ENCODE data around the gene LAMA2. TPM values are rescaled to one million over a fixed set of nuclear protein-coding genes. Genes with fewer than 3 reads are reported as not detected.

LAMA2 gene
- total and polyA plus RNA-seq, 5 donors = 28.7 to 176 (median 134) TPM

DNA sequence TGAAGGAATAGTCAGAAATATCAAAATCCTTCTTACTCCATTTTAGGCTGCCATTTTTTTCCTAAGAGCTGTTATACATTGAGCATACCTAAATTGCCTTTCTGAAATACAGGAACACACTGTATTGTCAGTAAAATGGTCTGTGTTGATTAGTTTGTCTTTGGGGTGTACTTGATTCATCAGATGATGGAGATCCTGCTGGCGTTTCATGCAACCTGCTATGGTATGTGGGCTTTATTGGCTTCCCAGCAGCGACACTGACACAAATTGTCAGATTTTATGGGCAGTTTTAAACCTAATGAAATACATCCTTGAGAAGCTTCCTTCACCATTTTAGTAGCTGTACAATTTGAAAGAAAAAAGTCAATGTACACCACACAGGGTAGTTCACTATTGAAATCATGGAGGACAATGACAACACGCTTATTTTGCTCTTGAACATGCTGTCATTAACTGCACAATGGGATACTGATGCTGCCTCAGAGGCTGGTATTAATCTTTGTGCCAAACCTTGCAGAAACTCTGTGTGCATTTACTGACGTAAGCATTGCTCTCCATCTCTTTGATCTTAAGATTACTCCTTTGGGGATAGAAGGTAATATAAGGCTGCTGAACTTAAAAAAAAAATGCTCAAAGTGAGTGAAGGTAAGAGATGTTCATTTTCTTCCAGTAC, 124.9 kb downstream of the LAMA2 start:
- Histone ChIP-seq H3K27ac (ENCODE audit: low read length) (no peak overlapping the region), H3K4me3 (ENCODE audit: low read length) (no peak overlapping the region), H3K9me3 (ENCODE audit: control insufficient read depth, low read length) (no peaks in the 10 kb centered on the region), H3K4me1 (ENCODE audit: control insufficient read depth, insufficient read depth, low read length) (peaks cover 8% of the 10 kb centered on the region), H3K27me3 (ENCODE audit: control insufficient read depth, insufficient read depth) (no peaks in the 10 kb centered on the region)
- intact Hi-C loops (cut with DNase I) = no loop called here
- peak in 1 of 3 donors; percentile 18 for DNase-seq
- no peak for ATAC-seq
- 84% methylated on average over 4 of the region's 4 CpGs for WGBS

GRCh38 chr6:129008591-129008990, 125.7 kb downstream of the LAMA2 start:
- intact Hi-C loops (cut with DNase I) = no loop called here
- no peak overlapping the region for H3K4me3 ChIP-seq (ENCODE audit: low read length)
- no peaks in the 10 kb centered on the region for H3K9me3 ChIP-seq (ENCODE audit: control insufficient read depth, low read length)
- H3K27me3 ChIP-seq (ENCODE audit: control insufficient read depth, insufficient read depth) = no peaks in the 10 kb centered on the region
- ATAC-seq (no peak), DNase-seq (no peak)
- 37% methylated on average over 2 of the region's 2 CpGs for WGBS
- peaks cover 8% of the 10 kb centered on the region for H3K4me1 ChIP-seq (ENCODE audit: control insufficient read depth, insufficient read depth, low read length)
- H3K27ac ChIP-seq (ENCODE audit: low read length) = no peak overlapping the region

- H3K27me3 ChIP-seq (ENCODE audit: control insufficient read depth, insufficient read depth) = no peaks in the 10 kb centered on the region
- WGBS = 72% methylated on average over 1 of the region's 1 CpG
- no peaks in the 10 kb centered on the region for H3K9me3 ChIP-seq (ENCODE audit: control insufficient read depth, low read length)
- no peak overlapping the region for H3K4me3 ChIP-seq (ENCODE audit: low read length)
- no peak for DNase-seq
- no peak for ATAC-seq
- no peak overlapping the region for H3K27ac ChIP-seq (ENCODE audit: low read length)
- peaks cover 8% of the 10 kb centered on the region for H3K4me1 ChIP-seq (ENCODE audit: control insufficient read depth, insufficient read depth, low read length)
- intact Hi-C loops (cut with DNase I) = no loop called here
Observed at GRCh38 chr6:129009851-129010250, 126.9 kb downstream of the LAMA2 start.

DNA sequence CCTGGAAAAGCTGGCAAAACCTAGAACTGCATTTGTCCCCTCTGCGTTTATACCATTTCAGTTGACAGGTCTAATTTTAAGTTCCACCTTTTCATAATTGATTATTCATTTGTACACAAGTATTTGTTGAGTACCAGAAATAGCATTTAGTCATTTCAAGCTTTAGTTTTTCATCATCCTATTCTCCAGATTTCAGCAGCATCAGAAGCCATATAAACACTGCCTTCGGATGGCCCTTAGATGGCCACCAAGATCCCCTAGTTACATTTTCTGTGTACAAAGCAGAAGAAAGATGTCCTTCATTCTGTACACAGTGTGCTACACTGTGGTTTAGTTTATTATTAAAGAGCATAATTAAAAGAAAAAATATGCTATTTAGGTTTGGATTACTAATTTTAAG, 131.4 kb downstream of the LAMA2 start:
- Histone ChIP-seq H3K4me1 (ENCODE audit: control insufficient read depth, insufficient read depth, low read length) (no peaks in the 10 kb centered on the region), H3K27ac (ENCODE audit: low read length) (no peak overlapping the region), H3K9me3 (ENCODE audit: control insufficient read depth, low read length) (no peaks in the 10 kb centered on the region), H3K27me3 (ENCODE audit: control insufficient read depth, insufficient read depth) (no peaks in the 10 kb centered on the region), H3K4me3 (ENCODE audit: low read length) (no peak overlapping the region)
- no peak for ATAC-seq
- intact Hi-C loops (cut with DNase I) = no loop called here
- DNase-seq = no peak
- WGBS = 87% methylated on average over 2 of the region's 2 CpGs

DNA sequence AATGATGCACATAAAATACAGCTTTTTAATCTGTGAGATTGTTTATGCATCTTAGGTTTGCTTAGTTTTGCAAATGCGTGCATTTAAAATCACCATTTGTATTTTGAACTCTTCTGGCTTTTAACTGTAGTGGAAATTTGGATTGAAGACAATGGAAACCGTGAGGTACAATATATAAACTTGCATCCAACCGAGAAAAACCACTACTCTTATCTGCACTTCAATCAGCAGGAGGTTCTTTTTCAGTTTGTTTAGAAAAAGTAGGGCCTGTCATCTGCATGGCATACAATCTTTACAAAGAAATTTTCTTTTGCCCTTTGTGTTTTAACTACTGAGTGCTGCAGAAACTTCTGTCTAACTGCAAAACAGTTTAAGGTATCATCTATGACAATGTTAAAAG, 132.8 kb downstream of the LAMA2 start:
- 58% methylated on average over 3 of the region's 3 CpGs for WGBS
- ATAC-seq = no peak
- intact Hi-C loops (cut with DNase I) = no loop called here

DNA sequence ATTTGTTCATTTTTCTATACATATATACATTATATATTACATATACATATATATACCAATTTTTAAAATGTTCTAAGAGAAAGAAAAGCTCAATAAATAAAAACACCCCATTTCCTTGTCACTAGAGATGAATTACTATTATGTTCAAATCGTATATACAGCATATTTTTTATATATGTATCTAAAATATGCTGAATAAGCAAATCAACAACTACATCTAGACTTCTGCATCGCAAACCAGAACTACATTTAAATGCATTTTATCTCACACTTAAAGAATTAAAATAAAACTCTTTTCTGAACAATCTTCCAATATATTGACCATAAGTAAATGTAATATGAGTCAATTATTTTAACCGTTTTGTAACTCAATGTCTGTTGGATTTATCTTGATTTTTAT, 133.9 kb downstream of the LAMA2 start:
- intact Hi-C loops (cut with DNase I) = no loop called here
- H3K27me3 ChIP-seq (ENCODE audit: control insufficient read depth, insufficient read depth) = no peaks in the 10 kb centered on the region
- H3K4me1 ChIP-seq (ENCODE audit: control insufficient read depth, insufficient read depth, low read length) = peaks cover 2% of the 10 kb centered on the region
- H3K4me3 ChIP-seq (ENCODE audit: low read length) = no peak overlapping the region
- WGBS = 91% methylated on average over 3 of the region's 3 CpGs
- H3K27ac ChIP-seq (ENCODE audit: low read length) = no peak overlapping the region
- H3K9me3 ChIP-seq (ENCODE audit: control insufficient read depth, low read length) = no peaks in the 10 kb centered on the region
- DNase-seq (no peak), ATAC-seq (no peak)

More for the DNA sequence above, 132.8 kb downstream of the LAMA2 start:
- H3K4me1 ChIP-seq (ENCODE audit: control insufficient read depth, insufficient read depth, low read length) = peaks cover 2% of the 10 kb centered on the region
- H3K27ac ChIP-seq (ENCODE audit: low read length) = no peak overlapping the region
- H3K4me3 ChIP-seq (ENCODE audit: low read length) = no peak overlapping the region
- DNase-seq = no peak
- no peaks in the 10 kb centered on the region for H3K27me3 ChIP-seq (ENCODE audit: control insufficient read depth, insufficient read depth)
- no peaks in the 10 kb centered on the region for H3K9me3 ChIP-seq (ENCODE audit: control insufficient read depth, low read length)

- no peak for DNase-seq
- no peaks in the 10 kb centered on the region for H3K9me3 ChIP-seq (ENCODE audit: control insufficient read depth, low read length)
- H3K27ac ChIP-seq (ENCODE audit: low read length) = no peak overlapping the region
- no peaks in the 10 kb centered on the region for H3K27me3 ChIP-seq (ENCODE audit: control insufficient read depth, insufficient read depth)
- intact Hi-C loops (cut with DNase I) = no loop called here
- ATAC-seq = no peak
- peaks cover 2% of the 10 kb centered on the region for H3K4me1 ChIP-seq (ENCODE audit: control insufficient read depth, insufficient read depth, low read length)
- no peak overlapping the region for H3K4me3 ChIP-seq (ENCODE audit: low read length)
- WGBS = 81% methylated on average over 6 of the region's 6 CpGs
Observed at GRCh38 chr6:129022011-129022553, 139.1 kb downstream of the LAMA2 start.

DNA sequence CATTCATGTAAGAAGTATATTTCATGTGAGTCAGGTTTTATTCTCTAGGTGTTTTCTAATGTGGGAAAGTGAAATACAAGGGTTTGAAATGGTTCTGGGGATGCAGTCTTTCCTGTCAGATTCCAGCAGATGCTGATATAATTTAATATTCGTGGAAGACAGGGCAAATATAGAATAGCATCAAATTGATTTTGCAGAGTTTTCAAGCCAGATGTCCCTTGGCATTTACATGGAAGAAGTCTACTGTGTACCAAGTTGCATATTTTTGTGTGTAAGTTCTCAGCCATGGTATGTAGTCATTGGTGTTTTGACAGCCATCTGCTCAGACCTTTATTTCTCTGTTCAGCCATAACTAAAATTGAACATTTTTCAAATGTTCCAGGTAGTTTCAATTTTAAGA, 143.7 kb downstream of the LAMA2 start:
- no peak for ATAC-seq
- intact Hi-C loops (cut with DNase I) = no loop called here
- Histone ChIP-seq H3K4me3 (ENCODE audit: low read length) (no peak overlapping the region), H3K9me3 (ENCODE audit: control insufficient read depth, low read length) (no peaks in the 10 kb centered on the region), H3K27ac (ENCODE audit: low read length) (no peak overlapping the region), H3K27me3 (ENCODE audit: control insufficient read depth, insufficient read depth) (no peaks in the 10 kb centered on the region), H3K4me1 (ENCODE audit: control insufficient read depth, insufficient read depth, low read length) (no peaks in the 10 kb centered on the region)
- no peak for DNase-seq
- 67% methylated on average over 1 of the region's 1 CpG for WGBS

- WGBS = 81% methylated on average over 2 of the region's 2 CpGs
- Histone ChIP-seq H3K27me3 (ENCODE audit: control insufficient read depth, insufficient read depth) (no peaks in the 10 kb centered on the region), H3K27ac (ENCODE audit: low read length) (no peak overlapping the region), H3K9me3 (ENCODE audit: control insufficient read depth, low read length) (no peaks in the 10 kb centered on the region), H3K4me1 (ENCODE audit: control insufficient read depth, insufficient read depth, low read length) (peaks cover 1% of the 10 kb centered on the region), H3K4me3 (ENCODE audit: low read length) (no peak overlapping the region)
- intact Hi-C loops (cut with DNase I) = no loop called here
- DNase-seq = no peak
- ATAC-seq = no peak
Observed at GRCh38 chr6:129029778-129030177, 146.8 kb downstream of the LAMA2 start.

DNA sequence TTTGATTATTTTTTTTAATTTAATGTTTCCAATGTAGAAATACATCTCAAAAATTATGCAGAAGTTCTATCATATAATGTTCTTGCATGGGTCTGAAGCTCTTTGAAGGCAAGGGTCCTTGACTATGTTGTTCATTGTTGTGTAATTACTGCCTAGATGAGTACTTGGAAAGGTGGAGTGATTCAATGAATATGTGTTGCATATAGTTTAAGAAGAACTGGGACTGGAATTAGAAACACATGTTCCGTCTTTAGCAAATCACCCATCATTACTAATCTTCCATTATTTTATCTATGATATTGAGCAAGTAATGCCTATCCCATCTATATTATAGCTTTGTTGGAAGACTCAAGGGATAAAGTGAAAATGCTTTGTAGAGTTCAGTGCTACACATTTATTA, 147.3 kb downstream of the LAMA2 start:
- Histone ChIP-seq H3K27me3 (ENCODE audit: control insufficient read depth, insufficient read depth) (no peaks in the 10 kb centered on the region), H3K27ac (ENCODE audit: low read length) (no peak overlapping the region), H3K9me3 (ENCODE audit: control insufficient read depth, low read length) (no peaks in the 10 kb centered on the region), H3K4me3 (ENCODE audit: low read length) (no peak overlapping the region), H3K4me1 (ENCODE audit: control insufficient read depth, insufficient read depth, low read length) (peaks cover 1% of the 10 kb centered on the region)
- intact Hi-C loops (cut with DNase I) = no loop called here
- DNase-seq (no peak), ATAC-seq (no peak)
- 94% methylated on average over 1 of the region's 1 CpG for WGBS

- 77% methylated on average over 1 of the region's 1 CpG for WGBS
- H3K4me1 ChIP-seq (ENCODE audit: control insufficient read depth, insufficient read depth, low read length) = peaks cover 1% of the 10 kb centered on the region
- no peaks in the 10 kb centered on the region for H3K9me3 ChIP-seq (ENCODE audit: control insufficient read depth, low read length)
- DNase-seq (no peak), ATAC-seq (no peak)
- H3K27me3 ChIP-seq (ENCODE audit: control insufficient read depth, insufficient read depth) = no peaks in the 10 kb centered on the region
- H3K27ac ChIP-seq (ENCODE audit: low read length) = no peak overlapping the region
- intact Hi-C loops (cut with DNase I) = no loop called here
- H3K4me3 ChIP-seq (ENCODE audit: low read length) = no peak overlapping the region
Observed at GRCh38 chr6:129031051-129031599, 148.2 kb downstream of the LAMA2 start.

All from right cardiac atrium (tissue), 5 donors.